Muscle layer of colon (tissue), 2 donors: ENCODE measurements around the gene THSD7B.

Experiments
- H3K27ac ChIP-seq: one replicate; pipeline ENCODE4 v1.7.0; 2013; ENCODE audit warnings: low read depth, mild to moderate bottlenecking, low read length, moderate library complexity
- H3K27me3 ChIP-seq, 2 donors: one replicate each; pipeline ENCODE4 v1.7.0; 2013; ENCODE audit warnings: low read length in 2 of 2, mild to moderate bottlenecking in 2 of 2; ENCODE audit not compliant: insufficient read depth in 2 of 2, control insufficient read depth in 1 of 2
- H3K36me3 ChIP-seq: one replicate; pipeline ENCODE4 v1.7.0; 2013; ENCODE audit warnings: mild to moderate bottlenecking, low read length; ENCODE audit not compliant: insufficient read depth
- H3K4me1 ChIP-seq: one replicate; pipeline ENCODE4 v1.7.0; 2013; ENCODE audit warnings: mild to moderate bottlenecking, low read length; ENCODE audit not compliant: insufficient read depth
- H3K4me3 ChIP-seq, 2 donors: one replicate each; pipeline ENCODE4 v1.7.0; 2013; ENCODE audit warnings: low read length in 2 of 2, low read depth in 1 of 2, mild to moderate bottlenecking in 1 of 2, moderate library complexity in 1 of 2
- H3K9ac ChIP-seq: one replicate; pipeline ENCODE4 v1.7.0; 2013; ENCODE audit warnings: low read length
- H3K9me3 ChIP-seq: one replicate; pipeline ENCODE4 v1.7.0; 2013; ENCODE audit warnings: mild to moderate bottlenecking, low read length
- donor health status: abdominal sarcoma.
- donor health status: Adenocarcinoma of cecum.

THSD7B gene

DNA sequence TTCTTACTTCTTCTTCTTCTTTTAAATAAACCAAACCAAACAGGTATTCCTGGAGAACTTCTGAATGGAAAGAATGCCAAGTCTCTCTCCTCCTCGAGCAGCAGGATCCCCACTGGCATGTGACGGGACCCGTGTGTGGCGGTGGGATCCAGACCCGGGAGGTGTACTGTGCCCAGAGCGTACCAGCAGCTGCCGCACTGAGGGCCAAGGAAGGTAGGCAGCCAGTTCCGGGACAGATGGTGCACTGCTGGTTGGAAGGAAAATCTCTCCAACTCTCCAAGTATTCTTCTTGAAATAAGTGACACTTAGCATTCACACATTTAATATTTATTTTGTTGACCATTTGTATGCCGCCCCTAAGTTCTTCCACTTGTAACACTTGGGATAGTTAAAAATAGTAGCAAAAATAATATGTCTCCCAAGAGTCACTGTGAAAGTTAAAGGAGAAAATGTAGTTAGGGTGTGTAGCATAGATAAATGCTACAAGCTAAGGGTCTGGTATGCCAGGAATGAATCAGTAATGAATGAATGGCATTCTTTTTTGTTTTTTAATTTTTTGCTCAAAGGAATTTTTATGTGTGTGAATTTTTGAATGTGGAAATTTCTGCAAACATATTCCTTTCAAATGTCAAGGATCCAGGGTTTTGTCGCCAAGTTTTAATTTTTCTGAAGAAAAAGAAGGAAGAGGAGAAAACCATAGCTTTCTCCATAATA lies 349.9 kb downstream of the THSD7B start:
- H3K27ac ChIP-seq = no peak overlapping the region
- H3K27me3 ChIP-seq = no peaks in the 10 kb centered on the region
- no peaks in the 10 kb centered on the region for H3K9me3 ChIP-seq
- no peaks in the 10 kb centered on the region for H3K4me1 ChIP-seq
- H3K9ac ChIP-seq = no peak overlapping the region
- H3K36me3 ChIP-seq = no peaks in the 10 kb centered on the region
- H3K4me3 ChIP-seq = no peak overlapping the region

DNA sequence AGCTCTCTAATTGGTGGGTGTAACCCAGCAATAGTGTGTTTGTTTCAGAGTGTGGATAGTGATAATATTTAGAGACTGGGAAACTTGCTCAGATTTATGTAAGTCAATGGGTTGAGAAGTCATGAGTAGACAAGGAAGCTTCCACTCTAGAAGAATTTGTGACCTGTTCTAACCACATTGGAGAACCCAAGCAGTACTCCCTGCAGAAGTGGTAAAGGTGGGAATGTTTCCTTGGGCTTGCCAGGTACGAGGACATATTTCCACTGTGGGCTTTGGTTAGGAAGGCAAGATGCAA lies 350.4 kb downstream of the THSD7B start:
- H3K27me3 ChIP-seq = no peaks in the 10 kb centered on the region
- no peak overlapping the region for H3K27ac ChIP-seq
- H3K4me3 ChIP-seq = no peak overlapping the region
- no peaks in the 10 kb centered on the region for H3K4me1 ChIP-seq
- no peak overlapping the region for H3K9ac ChIP-seq
- no peaks in the 10 kb centered on the region for H3K9me3 ChIP-seq
- no peaks in the 10 kb centered on the region for H3K36me3 ChIP-seq

DNA sequence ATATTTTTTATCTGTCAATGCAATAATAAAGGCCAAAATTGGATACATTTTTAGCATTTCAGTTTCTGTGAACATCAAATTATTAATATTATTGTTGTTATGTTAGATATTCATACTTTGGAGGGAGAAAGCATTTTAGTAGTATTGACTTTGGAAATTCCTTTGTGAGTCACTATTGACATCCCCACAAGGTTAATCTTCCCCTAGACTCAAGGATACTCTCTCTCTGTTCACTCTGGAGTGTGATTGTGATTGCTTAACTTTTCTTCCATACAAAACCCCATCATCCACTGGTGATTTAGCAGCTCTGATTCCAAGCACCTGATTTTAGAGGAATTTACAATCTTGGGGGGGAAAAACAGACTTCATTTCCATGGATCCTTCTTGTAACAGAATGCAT lies 352.0 kb downstream of the THSD7B start:
- Histone ChIP-seq H3K27me3 (no peaks in the 10 kb centered on the region), H3K4me3 (no peak overlapping the region), H3K36me3 (no peaks in the 10 kb centered on the region), H3K4me1 (no peaks in the 10 kb centered on the region), H3K9ac (no peak overlapping the region), H3K27ac (no peak overlapping the region), H3K9me3 (no peaks in the 10 kb centered on the region)

DNA sequence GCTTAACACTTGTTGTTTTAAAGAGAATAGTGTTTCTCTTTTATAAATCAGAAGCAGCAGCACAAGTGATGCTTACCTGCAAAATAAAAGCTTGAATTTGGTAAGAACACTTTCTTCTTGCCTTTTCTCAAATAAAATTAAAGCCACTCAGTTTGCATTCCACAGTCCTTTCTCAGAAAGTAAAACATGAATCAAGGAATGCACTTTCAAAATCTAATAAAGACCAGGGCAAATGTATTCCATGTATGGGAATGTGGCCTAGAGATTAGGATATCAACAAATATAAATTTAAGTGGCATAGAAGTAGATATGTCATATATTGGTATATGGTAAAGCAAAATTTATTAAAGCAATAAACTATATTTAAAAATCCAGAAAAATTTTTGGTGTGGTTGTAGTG lies 352.8 kb downstream of the THSD7B start:
- Histone ChIP-seq H3K27me3 (no peaks in the 10 kb centered on the region), H3K4me3 (no peak overlapping the region), H3K27ac (no peak overlapping the region), H3K9me3 (no peaks in the 10 kb centered on the region), H3K4me1 (no peaks in the 10 kb centered on the region), H3K36me3 (no peaks in the 10 kb centered on the region), H3K9ac (no peak overlapping the region)

DNA sequence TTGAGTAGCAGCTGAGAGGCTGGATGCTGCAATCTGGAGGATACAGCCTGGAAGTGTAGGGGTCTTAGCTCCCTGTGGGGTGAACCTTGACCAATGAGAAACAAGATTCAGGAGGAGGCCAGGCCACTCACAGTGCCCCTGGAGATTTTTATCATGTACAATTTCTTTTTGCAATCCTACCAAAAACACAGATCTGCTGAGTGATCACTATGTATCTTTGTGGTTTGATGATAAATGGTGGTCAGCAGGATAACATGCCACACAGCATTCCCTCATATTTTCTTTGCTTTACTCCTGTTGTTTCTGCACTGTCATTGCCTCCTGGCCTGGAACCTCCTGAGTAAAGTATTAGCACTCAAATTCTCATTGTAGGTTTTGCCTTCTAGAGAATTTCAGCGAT lies 357.9 kb downstream of the THSD7B start:
- H3K27me3 ChIP-seq = no peaks in the 10 kb centered on the region
- no peak overlapping the region for H3K9ac ChIP-seq
- H3K4me1 ChIP-seq = no peaks in the 10 kb centered on the region
- H3K4me3 ChIP-seq = no peak overlapping the region
- no peak overlapping the region for H3K27ac ChIP-seq
- H3K9me3 ChIP-seq = no peaks in the 10 kb centered on the region
- no peaks in the 10 kb centered on the region for H3K36me3 ChIP-seq

DNA sequence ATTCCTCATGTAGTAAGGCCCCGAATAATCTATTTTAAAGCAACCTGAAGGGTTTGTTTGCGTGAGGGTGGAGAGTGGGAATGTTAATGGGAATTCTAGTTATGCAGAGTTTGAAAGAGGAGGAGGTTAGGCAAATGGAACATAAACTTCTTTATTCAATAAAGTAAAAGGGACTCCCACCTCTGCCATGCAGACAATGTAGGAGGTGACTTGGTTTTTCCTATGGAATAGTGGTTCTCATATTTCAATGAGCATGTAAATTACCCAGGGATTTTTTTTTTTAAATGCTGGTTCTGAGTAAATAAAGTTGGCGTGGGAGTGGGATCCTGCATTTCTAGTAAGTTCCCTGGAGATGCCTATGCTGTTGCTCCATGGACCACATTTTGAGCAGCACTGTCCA lies 367.9 kb downstream of the THSD7B start:
- no peak overlapping the region for H3K9ac ChIP-seq
- H3K27ac ChIP-seq = no peak overlapping the region
- H3K4me3 ChIP-seq = no peak overlapping the region
- H3K4me1 ChIP-seq = no peaks in the 10 kb centered on the region
- no peaks in the 10 kb centered on the region for H3K36me3 ChIP-seq
- H3K9me3 ChIP-seq = no peaks in the 10 kb centered on the region
- no peaks in the 10 kb centered on the region for H3K27me3 ChIP-seq

DNA sequence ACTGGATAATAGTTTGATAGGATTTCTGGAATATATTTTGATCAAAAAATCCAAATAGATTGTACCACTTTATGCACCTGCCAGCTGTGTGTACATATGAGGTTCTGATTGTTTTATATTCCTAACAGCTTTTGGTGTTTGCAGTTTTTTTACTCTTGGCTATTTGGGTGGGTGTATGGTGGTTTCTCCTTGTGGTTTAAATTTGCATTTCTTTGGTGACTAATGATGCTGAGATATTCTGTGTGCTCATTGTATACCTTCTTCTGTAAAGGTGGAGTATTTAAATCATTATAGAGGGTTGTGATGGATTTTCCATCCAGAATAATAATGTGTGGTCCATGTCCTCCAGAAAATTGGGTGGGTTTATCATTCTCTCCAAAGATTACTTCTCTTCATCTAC lies 372.9 kb downstream of the THSD7B start:
- Histone ChIP-seq H3K9me3 (no peaks in the 10 kb centered on the region), H3K36me3 (no peaks in the 10 kb centered on the region), H3K27ac (no peak overlapping the region)

DNA sequence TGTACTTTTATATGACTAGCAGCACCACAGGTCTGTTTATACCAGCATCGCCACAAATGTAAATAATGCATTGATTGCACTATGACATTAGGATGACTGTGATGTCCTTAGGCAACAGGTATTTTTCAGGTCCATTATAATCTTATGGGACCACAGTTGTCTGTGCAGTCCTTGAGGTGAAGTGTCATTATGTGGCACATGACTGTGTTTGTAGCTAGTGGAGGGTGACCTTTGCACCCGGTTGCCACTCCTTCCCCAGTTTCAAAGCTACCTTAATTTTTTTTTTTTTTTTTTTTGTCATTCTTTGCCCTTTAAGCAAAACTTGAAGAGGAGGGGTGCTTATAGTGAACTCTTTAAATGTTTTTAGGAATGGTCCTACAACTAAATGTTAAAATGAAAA lies 386.4 kb downstream of the THSD7B start:
- Histone ChIP-seq H3K4me1 (no peaks in the 10 kb centered on the region), H3K9ac (no peak overlapping the region), H3K36me3 (no peaks in the 10 kb centered on the region), H3K9me3 (no peaks in the 10 kb centered on the region), H3K27me3 (no peaks in the 10 kb centered on the region), H3K27ac (no peak overlapping the region), H3K4me3 (no peak overlapping the region)

More for the DNA sequence above, 372.9 kb downstream of the THSD7B start:
- no peaks in the 10 kb centered on the region for H3K27me3 ChIP-seq
- no peaks in the 10 kb centered on the region for H3K4me1 ChIP-seq
- no peak overlapping the region for H3K9ac ChIP-seq
- no peak overlapping the region for H3K4me3 ChIP-seq

DNA sequence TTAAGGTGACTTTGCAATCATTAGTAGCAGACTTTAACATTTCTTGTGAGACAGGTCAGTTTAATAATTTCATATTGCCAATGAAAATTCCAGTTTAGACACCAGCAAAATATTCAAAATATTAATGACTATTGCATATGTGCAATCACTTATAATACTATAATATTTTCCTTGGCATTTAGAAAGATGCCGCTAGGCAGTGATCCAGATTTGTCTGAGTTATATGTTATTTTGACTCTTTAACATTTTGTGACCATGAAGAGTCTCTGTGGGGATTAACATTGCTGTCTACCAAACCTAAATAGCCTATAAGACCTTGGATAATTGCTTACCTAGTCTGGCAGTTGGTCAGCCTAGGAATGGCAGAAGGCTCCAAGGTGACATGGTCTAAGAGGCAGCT lies 389.6 kb downstream of the THSD7B start:
- no peaks in the 10 kb centered on the region for H3K4me1 ChIP-seq
- no peak overlapping the region for H3K4me3 ChIP-seq
- no peaks in the 10 kb centered on the region for H3K27me3 ChIP-seq
- no peaks in the 10 kb centered on the region for H3K9me3 ChIP-seq
- H3K36me3 ChIP-seq = no peaks in the 10 kb centered on the region
- no peak overlapping the region for H3K9ac ChIP-seq
- H3K27ac ChIP-seq = no peak overlapping the region

DNA sequence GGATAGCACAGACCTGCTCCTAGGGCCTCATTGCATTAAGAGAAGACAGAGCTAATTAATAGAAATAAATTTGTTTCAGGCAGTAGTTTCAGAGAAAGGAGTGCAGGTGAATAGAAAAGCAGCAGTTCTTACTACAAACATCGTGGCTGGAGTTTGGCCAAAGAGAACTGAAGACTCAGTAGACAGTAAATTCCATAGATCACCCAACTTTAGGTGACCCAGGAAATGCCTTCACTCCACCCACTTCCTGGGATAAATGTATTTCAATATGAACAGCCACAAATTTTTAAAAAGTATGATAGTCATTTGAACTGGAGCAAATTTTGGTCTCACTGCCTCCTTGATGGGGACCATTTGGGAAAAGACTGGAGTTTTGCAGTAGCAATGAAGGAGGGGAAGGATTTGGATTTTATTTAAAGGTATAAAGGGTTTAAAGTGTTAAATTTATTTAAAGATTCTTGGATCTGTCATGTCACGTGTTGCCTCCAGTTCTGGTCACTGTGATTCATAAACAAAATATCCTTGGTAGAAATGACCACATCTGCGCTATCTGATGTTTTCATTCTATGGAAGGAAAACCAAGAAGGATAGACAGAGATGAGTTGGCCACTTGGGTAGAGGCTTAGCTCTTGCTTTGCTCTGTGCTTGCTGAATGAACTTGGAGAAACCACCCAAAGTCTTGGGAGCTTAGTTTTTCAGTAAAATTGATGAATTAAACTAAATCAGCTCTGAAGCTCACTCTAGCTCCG lies 390.2 kb downstream of the THSD7B start:
- Histone ChIP-seq H3K36me3 (no peaks in the 10 kb centered on the region), H3K27ac (no peak overlapping the region), H3K4me1 (no peaks in the 10 kb centered on the region), H3K4me3 (no peak overlapping the region), H3K27me3 (no peaks in the 10 kb centered on the region), H3K9ac (no peak overlapping the region), H3K9me3 (no peaks in the 10 kb centered on the region)

DNA sequence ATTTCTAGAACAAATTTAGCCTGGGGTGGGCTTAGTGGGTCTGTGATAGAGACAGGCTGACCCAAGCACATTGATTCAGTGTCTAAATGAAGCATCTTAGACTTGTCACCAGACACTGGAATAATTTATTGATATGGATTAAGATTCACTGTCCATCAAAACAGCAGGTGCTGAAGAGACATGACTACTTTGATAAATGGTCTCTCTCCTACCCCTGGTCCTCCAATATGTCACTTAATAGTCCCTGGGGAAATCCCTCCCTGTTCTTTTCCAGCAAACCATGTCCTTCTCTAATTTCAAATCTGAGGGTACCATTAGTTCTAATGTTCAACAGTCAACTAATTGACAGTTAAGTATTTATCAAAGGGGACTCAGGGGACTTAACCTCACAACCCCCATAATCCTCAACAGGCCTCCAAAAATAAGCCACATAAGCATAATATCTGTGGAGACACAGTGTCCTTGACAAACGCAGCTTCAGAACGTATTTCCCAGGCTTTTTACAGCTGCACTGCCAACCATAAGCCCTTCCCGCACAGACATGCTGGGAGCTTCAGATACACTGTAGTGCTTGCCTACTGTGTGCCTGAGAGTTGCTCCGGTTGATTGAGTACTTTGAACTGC lies 391.0 kb downstream of the THSD7B start:
- no peak overlapping the region for H3K4me3 ChIP-seq
- no peaks in the 10 kb centered on the region for H3K9me3 ChIP-seq
- H3K4me1 ChIP-seq = no peaks in the 10 kb centered on the region
- H3K36me3 ChIP-seq = no peaks in the 10 kb centered on the region
- H3K27me3 ChIP-seq = no peaks in the 10 kb centered on the region
- no peak overlapping the region for H3K27ac ChIP-seq
- no peak overlapping the region for H3K9ac ChIP-seq

DNA sequence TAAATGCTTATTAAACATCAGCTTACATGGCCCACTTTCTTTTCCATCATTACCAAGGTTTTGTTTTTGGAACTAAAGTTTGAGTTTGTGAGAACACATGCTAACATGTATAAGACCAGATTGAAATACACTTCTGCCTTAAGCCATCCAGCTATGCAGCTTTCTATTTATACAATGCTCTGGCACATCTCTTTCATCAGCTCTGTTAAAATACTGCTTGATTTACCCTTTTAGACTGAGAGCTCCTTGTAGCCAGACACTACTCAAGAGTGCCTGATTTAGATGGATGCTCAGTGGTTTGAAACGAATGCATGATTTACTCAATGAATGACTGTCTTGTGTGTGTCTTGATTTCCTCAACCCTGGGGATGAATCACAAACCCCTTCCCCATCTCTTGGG lies 392.5 kb downstream of the THSD7B start:
- Histone ChIP-seq H3K27me3 (no peaks in the 10 kb centered on the region), H3K27ac (no peak overlapping the region), H3K9ac (no peak overlapping the region), H3K36me3 (no peaks in the 10 kb centered on the region), H3K9me3 (no peaks in the 10 kb centered on the region), H3K4me3 (no peak overlapping the region), H3K4me1 (no peaks in the 10 kb centered on the region)
